GM12801 (cell line): Measurements from ENCODE around the gene ERC2.

Experiments
- TF ChIP-seq, protein P1 (sequence below): IDR thresholded peaks from one replicate; pipeline ENCODE4 v1.5.1; 2011; ENCODE audit warnings: control low read depth; ENCODE audit not compliant: insufficient read length; ENCODE audit errors: extremely low read depth

ERC2 gene

DNA sequence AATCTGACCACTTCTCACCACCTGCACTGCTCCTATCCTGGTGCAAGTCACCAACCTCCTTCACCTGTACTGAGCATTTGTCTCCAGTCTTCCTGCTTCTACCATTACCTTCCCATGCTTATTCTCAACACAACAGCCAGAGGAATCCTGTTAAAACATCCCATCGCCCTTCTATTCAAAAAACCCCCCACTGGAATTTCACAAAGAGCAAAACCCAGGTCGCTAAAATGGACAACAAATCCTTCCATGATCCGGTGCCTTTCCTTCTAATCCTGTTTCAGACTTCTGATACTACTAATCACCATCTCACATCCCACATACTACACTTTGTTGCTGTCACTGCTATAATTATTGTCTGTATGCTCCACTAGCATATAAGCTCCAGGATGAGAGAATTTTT is 85.2 kb downstream of the ERC2 start:
- TF ChIP-seq, protein P1, sequence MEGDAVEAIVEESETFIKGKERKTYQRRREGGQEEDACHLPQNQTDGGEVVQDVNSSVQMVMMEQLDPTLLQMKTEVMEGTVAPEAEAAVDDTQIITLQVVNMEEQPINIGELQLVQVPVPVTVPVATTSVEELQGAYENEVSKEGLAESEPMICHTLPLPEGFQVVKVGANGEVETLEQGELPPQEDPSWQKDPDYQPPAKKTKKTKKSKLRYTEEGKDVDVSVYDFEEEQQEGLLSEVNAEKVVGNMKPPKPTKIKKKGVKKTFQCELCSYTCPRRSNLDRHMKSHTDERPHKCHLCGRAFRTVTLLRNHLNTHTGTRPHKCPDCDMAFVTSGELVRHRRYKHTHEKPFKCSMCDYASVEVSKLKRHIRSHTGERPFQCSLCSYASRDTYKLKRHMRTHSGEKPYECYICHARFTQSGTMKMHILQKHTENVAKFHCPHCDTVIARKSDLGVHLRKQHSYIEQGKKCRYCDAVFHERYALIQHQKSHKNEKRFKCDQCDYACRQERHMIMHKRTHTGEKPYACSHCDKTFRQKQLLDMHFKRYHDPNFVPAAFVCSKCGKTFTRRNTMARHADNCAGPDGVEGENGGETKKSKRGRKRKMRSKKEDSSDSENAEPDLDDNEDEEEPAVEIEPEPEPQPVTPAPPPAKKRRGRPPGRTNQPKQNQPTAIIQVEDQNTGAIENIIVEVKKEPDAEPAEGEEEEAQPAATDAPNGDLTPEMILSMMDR: no peak

DNA sequence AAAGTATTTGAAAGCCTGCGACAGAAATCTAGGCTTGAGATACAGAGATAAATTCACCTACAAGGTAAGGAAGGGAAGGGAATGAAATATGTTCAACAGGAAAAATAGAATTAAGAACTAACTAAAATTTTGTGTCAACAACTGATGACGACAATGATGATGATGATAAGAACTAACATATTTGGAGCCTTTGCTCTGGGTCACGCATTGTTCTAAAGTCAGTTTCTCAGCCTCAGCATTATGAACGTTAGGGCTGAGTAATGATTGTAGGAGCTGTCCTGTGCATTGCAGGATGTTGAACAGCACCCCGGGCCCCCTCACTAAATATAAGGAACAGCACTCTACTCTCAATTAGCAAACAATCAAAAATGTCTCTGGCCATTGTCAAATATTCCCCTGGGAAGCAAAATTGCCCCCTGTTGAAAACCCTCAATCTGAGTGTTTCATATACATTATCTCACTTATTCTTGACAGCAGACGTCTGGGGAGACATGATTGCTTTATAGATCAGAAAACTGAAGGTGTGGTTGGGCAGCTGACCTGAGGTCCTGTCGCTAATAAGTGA is 88.5 kb downstream of the ERC2 start:
- TF ChIP-seq, protein P1: no peak

DNA sequence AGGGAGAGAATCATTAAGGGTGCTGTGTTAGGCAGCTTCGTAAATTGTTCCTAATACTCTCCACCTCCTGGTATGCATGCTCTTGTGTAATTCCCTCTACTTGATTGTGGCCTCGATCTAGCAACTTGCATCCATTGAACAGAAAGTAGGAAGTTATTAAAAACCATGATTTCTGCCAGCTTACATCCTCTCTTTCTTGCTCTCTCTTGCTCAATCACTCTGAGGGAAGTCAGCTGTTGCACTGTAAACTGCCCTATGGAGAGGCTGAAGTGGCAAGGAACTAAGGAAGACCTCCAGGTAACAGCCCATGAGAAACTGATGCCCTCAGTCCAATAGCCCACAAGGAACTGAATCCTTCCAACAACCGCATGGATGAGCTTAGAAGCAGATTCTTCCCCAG is 92.6 kb downstream of the ERC2 start:
- TF ChIP-seq, protein P1: no peak

DNA sequence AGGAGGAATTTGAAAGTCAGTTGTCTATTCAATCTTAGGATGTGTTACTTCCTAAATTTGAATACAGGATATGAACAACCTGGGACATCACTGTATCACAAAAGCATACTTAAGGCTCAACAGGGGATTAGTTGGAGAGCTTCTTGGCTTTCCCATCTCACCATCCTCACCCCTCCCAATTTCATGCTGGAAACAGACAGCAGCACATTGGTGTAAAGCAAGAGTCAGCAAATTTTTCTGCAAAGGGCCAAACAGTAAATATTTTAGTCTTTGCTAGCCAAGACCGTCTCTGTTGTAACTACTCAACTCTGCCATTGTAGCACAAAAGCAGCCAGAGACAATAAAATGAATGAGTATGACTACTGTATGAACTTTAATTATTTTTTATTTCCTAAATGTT is 94.9 kb downstream of the ERC2 start:
- TF ChIP-seq, protein P1: no peak

DNA sequence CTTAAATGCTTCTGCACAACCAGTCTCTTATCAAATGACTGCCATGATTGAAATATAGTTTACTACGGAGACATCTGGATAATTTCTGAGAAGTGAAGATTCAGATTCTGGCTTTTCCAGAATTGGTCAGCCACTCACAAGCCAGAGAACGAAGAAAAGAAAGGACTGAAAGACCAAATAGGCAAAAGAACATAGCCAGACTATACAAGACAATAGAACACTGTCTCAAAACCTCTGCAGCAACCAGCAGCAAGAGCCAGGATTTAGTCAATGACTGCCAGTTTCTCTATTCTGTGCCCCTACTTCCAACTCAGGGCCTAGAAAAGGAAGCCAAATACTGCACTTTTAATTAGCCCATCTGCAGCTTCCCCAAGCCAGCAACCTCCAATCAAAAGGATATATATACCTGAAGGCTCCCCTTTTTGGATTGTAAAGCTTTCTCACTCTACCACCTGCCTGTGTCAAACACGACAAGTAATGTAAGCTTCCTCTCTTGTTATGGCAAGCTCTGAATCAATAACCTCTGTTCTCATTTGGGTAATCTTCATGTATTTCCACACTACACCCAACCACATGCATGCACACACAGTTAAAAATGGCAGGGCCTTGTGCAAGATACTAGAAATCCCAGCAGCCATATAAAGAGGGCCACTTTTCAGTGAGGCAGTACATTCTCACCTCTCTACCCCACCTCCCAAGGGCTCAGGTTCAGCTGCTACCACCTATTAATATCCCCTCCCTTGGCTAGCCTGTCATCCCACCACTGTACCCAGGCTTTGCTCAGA is 97.1 kb downstream of the ERC2 start:
- TF ChIP-seq, protein P1: no peak

DNA sequence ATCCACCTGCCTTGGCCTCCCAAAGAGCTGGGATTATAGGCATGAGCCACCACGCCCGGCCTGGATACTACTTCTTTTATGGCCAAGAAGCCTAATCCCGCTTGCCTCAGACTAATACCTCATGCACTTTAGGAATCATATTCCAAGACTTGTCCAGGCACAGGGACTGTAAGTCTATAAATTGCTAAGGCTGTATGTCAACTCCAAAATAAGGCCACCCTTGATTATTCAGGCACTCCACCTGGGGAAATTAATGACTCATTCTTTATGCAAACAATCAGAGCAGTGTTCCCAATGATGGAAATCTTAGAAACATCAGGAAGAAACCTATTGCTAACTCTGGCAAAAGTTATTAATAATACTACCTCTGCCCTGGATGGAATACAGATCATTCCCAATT is 98.4 kb downstream of the ERC2 start:
- TF ChIP-seq, protein P1: no peak

DNA sequence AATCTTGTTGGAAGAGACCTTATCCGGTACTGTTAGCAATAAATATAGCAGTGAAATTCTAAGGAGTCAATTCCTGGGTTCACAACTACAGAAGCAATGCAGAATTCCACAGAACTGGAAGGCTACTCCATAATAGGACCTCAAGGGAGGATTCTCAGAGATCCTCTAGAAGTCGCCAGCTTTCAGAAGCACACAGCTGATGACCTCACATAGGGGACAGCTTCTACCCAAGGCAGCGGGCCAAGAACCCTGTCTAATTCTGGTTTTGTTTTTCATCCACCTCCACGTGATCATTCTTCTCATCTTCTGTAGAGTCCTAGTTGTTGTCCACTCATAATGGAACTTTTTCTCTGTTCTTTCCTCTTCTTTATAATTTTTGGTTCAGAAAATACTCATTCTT is 99.4 kb downstream of the ERC2 start:
- TF ChIP-seq, protein P1: no peak
